ENCODE results near the gene UVSSA. TPM values are rescaled to one million over a fixed set of nuclear protein-coding genes. Genes with fewer than 3 reads are reported as not detected.

Gene UVSSA
- total and polyA plus RNA-seq, 8 donors = 4.1 to 103 (median 25.3) TPM

- H3K27me3 ChIP-seq = no peaks in the 10 kb centered on the region
- no peak for TF ChIP-seq CTCF (IDR thresholded peaks at IDR 0.05)
- TF ChIP-seq POLR2AphosphoS5 (IDR thresholded peaks at IDR 0.05) = no peak
- TF ChIP-seq EP300 (IDR thresholded peaks at IDR 0.05) = no peak
- TF ChIP-seq POLR2A (IDR thresholded peaks at IDR 0.05) = no peak
- peaks cover 31 to 54% (median 48%) of the 10 kb centered on the region in 4 donors for H3K36me3 ChIP-seq
- H3K4me3 ChIP-seq = peak overlapping the region in 1 of 4 donors; percentile 46
- peak overlapping the region in 2 of 5 donors; percentile 69 to 79 for H3K27ac ChIP-seq
- intact Hi-C loops (cut with DNase I; ENCODE audit: low total_unique reads) = no loop called here
- H3K9me3 ChIP-seq = no peaks in the 10 kb centered on the region
- DNase-seq = no peak
- 77 to 88% (median 80%) methylated on average over 30 to 49 of the region's 49 CpGs for WGBS, 5 donors
- H3K4me1 ChIP-seq = peaks cover 28 to 58% (median 41%) of the 10 kb centered on the region in 4 donors
Observed at GRCh38 chr4:1310796-1311631, 36.0 kb upstream of the UVSSA start.

GRCh38 chr4:1312821-1313640 is 34.0 kb upstream of the UVSSA start:
- Histone ChIP-seq H3K27me3 (no peaks in the 10 kb centered on the region), H3K9me3 (no peaks in the 10 kb centered on the region), H3K36me3 (peaks cover 47 to 69% (median 66%) of the 10 kb centered on the region in 4 donors), H3K27ac (no peak overlapping the region), H3K4me3 (no peak overlapping the region), H3K4me1 (peaks cover 28 to 41% (median 36%) of the 10 kb centered on the region in 4 donors)
- DNase-seq = no peak
- WGBS, 5 donors = 93 to 96% (median 95%) methylated on average over 18 to 20 of the region's 20 CpGs
- intact Hi-C loops (cut with DNase I; ENCODE audit: low total_unique reads) = no loop called here
- TF ChIP-seq CTCF (IDR thresholded peaks at IDR 0.05) = no peak
- TF ChIP-seq POLR2A (IDR thresholded peaks at IDR 0.05) = no peak
- no peak for TF ChIP-seq POLR2AphosphoS5 (IDR thresholded peaks at IDR 0.05)
- TF ChIP-seq EP300 (IDR thresholded peaks at IDR 0.05) = no peak

DNA sequence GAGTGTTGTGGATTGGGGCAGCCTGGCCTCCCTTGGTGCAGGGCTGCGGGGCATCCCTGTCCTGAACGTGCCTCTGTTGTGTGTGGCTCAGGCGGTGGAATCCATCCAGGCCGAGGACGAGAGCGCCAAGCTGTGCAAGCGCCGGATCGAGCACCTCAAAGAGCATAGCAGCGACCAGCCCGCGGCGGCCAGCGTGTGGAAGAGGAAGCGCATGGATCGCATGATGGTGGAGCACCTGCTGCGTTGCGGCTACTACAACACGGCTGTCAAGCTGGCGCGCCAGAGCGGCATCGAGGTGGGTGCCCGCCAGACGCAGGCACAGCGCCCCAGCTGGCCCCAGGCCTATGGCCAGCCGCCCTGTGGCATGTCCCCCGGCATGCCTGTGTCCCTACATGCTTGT is 31.7 kb upstream of the UVSSA start:
- WGBS, 5 donors = 95 to 97% (median 97%) methylated on average over 27 to 28 of the region's 28 CpGs
- intact Hi-C loops (cut with DNase I; ENCODE audit: low total_unique reads) = no loop called here
- H3K36me3 ChIP-seq = peaks cover 57 to 87% (median 84%) of the 10 kb centered on the region in 4 donors
- H3K4me1 ChIP-seq = peaks cover 7 to 25% (median 15%) of the 10 kb centered on the region in 4 donors
- TF ChIP-seq POLR2A (IDR thresholded peaks at IDR 0.05) (no peak), POLR2AphosphoS5 (IDR thresholded peaks at IDR 0.05) (no peak), EP300 (IDR thresholded peaks at IDR 0.05) (no peak)
- H3K27me3 ChIP-seq = no peaks in the 10 kb centered on the region
- H3K27ac ChIP-seq = no peak overlapping the region
- no peaks in the 10 kb centered on the region for H3K9me3 ChIP-seq
- no peak overlapping the region for H3K4me3 ChIP-seq
- no peak for DNase-seq

- peaks cover 57 to 94% (median 88%) of the 10 kb centered on the region in 4 donors for H3K36me3 ChIP-seq
- no peak overlapping the region for H3K27ac ChIP-seq
- no peaks in the 10 kb centered on the region for H3K27me3 ChIP-seq
- no peak overlapping the region for H3K4me3 ChIP-seq
- H3K9me3 ChIP-seq = no peaks in the 10 kb centered on the region
- no peak for DNase-seq
- peaks cover under 1 to 19% (median 8%) of the 10 kb centered on the region in 4 donors for H3K4me1 ChIP-seq
- 79 to 87% (median 85%) methylated on average over 13 to 26 of the region's 27 CpGs for WGBS, 5 donors
- intact Hi-C loops (cut with DNase I; ENCODE audit: low total_unique reads) = no loop called here
- TF ChIP-seq EP300 (IDR thresholded peaks at IDR 0.05) (no peak), POLR2AphosphoS5 (IDR thresholded peaks at IDR 0.05) (no peak), POLR2A (IDR thresholded peaks at IDR 0.05) (no peak), CTCF (IDR thresholded peaks at IDR 0.05) (no peak)
Observed at GRCh38 chr4:1315836-1316536, 31.0 kb upstream of the UVSSA start.

Data from stomach (tissue), 9 donors.